Kidney (tissue), 14 donors: ENCODE data around the gene SCN4A. TPM values are rescaled to one million over a fixed set of nuclear protein-coding genes. Genes with fewer than 3 reads are reported as not detected.

Experiments
- DNase-seq, 5 donors: peaks; one replicate each; pipeline ENCODE4 v3.0.0-alpha.2; 2013 to 2020
- FAIRE-seq: peaks from 2 replicates; lab custom pipeline; 2012; peaks lifted over from hg19 to GRCh38; lab: Jason Lieb, UNC
- H3K27ac ChIP-seq, 2 donors: one replicate each; pipeline ENCODE4 v1.7.0; 2013; ENCODE audit warnings: low read depth in 2 of 2, low read length in 2 of 2, inconsistent platforms in 1 of 2
- H3K27me3 ChIP-seq: one replicate; pipeline ENCODE4 v1.7.1; 2013; ENCODE audit warnings: low read length, inconsistent platforms; ENCODE audit not compliant: control insufficient read depth, insufficient read depth
- H3K36me3 ChIP-seq, 3 donors: one replicate each; pipeline versions ENCODE4 v1.7.0 to v1.7.1; 2013; ENCODE audit warnings: low read length in 3 of 3, control low read depth in 1 of 3, inconsistent platforms in 1 of 3; ENCODE audit not compliant: insufficient read depth in 3 of 3, control insufficient read depth in 2 of 3
- H3K4me1 ChIP-seq, 3 donors: one replicate each; pipeline versions ENCODE4 v1.7.0 to v1.7.1; 2013; ENCODE audit warnings: low read length in 3 of 3, inconsistent platforms in 1 of 3, low read depth in 1 of 3; ENCODE audit not compliant: control insufficient read depth in 2 of 3, insufficient read depth in 2 of 3
- H3K4me3 ChIP-seq, 3 donors: one replicate each; pipeline versions ENCODE4 v1.7.0 to v1.8.1; 2013; ENCODE audit warnings: low read length in 3 of 3, control low read depth in 1 of 3, inconsistent platforms in 1 of 3
- H3K9ac ChIP-seq, 3 donors: one replicate each; pipeline versions ENCODE4 v1.7.0 to v1.7.1; 2013; ENCODE audit warnings: low read length in 3 of 3, control low read depth in 1 of 3, inconsistent platforms in 1 of 3
- H3K9me3 ChIP-seq, 3 donors: one replicate each; pipeline versions ENCODE4 v1.7.0 to v1.7.1; 2013; ENCODE audit warnings: low read length in 3 of 3, control low read depth in 1 of 3, inconsistent platforms in 1 of 3; ENCODE audit not compliant: control insufficient read depth in 2 of 3, insufficient read depth in 1 of 3
- CTCF ChIP-seq: IDR thresholded peaks from 3 replicates; pipeline ENCODE4 v1.5.1; 2012; ENCODE audit warnings: mild to moderate bottlenecking, moderate library complexity, borderline replicate concordance; ENCODE audit not compliant: insufficient read depth; ENCODE audit errors: extremely low read depth
- intact Hi-C: fragments of 100-400 bp; cut with DNase I; formaldehyde crosslinking; loops from one replicate; pipeline ENCODE4 v1.11.1; 2022
- polyA plus RNA-seq: library from polyadenylated mRNA; stranded (reverse); fragments of 350-450 nt; fragmentation: Illumina TruSeq; extraction: RNeasy Lipid Tissue Mini Kit (QIAGEN cat#74804); gene quantifications from one replicate; pipeline ENCODE4 v1.2.3, GENCODE V29; 2014; ENCODE audit warnings: low read depth, low replicate concordance; ENCODE audit not compliant: insufficient read depth
- total RNA-seq: library from RNA; stranded (reverse); fragmentation: NEBNext Ultra II Directional; extraction: Animal tissue kit (Norgen Biotek cat#: 25700); gene quantifications from one replicate; pipeline ENCODE4 v1.2.1, GENCODE V29; 2021
- donor health status: control.
- donor health status: control.
- donor health status: control.
- donor health status: control.
- donor health status: control.
- donor health status: DM: yes; HTN: yes; CAD: no.
- donor health status: Normal renal cell carcinoma (clear cell type).

SCN4A gene
- total and polyA plus RNA-seq, 2 donors from 2014 or later = 0.19 to 3.4 TPM

GRCh38 chr17:63969278-63969677 lies 3.4 kb downstream of the SCN4A start:
- Histone ChIP-seq H3K27me3 (no peaks in the 10 kb centered on the region), H3K36me3 (no peaks in the 10 kb centered on the region), H3K27ac (no peak overlapping the region), H3K9me3 (no peaks in the 10 kb centered on the region), H3K4me1 (no peaks in the 10 kb centered on the region), H3K9ac (no peak overlapping the region), H3K4me3 (no peak overlapping the region)
- DNase-seq (no peak), FAIRE-seq (no peak)
- intact Hi-C loops = no loop called here
- no peak for TF ChIP-seq CTCF

- DNase-seq (no peak), FAIRE-seq (no peak)
- Histone ChIP-seq H3K36me3 (no peaks in the 10 kb centered on the region), H3K9me3 (no peaks in the 10 kb centered on the region), H3K9ac (no peak overlapping the region), H3K4me3 (no peak overlapping the region), H3K27me3 (no peaks in the 10 kb centered on the region), H3K4me1 (peaks cover 0 to 2% (median 0%) of the 10 kb centered on the region in 3 donors), H3K27ac (no peak overlapping the region)
- TF ChIP-seq CTCF = no peak
- intact Hi-C loops = no loop called here
Measured at GRCh38 chr17:63967953-63968352, 4.8 kb downstream of the SCN4A start.

GRCh38 chr17:63966646-63967264 lies 6.0 kb downstream of the SCN4A start:
- FAIRE-seq = no peak
- peaks cover 0 to 2% (median 0%) of the 10 kb centered on the region in 3 donors for H3K4me1 ChIP-seq
- intact Hi-C loops = no loop called here
- no peak for TF ChIP-seq CTCF
- H3K27me3 ChIP-seq = no peaks in the 10 kb centered on the region
- H3K36me3 ChIP-seq = no peaks in the 10 kb centered on the region
- no peaks in the 10 kb centered on the region for H3K9me3 ChIP-seq
- no peak overlapping the region for H3K27ac ChIP-seq
- H3K9ac ChIP-seq = no peak overlapping the region
- no peak for DNase-seq
- H3K4me3 ChIP-seq = no peak overlapping the region

GRCh38 chr17:63963123-63963522 lies 9.6 kb downstream of the SCN4A start:
- Histone ChIP-seq H3K4me1 (peaks cover 0 to 6% (median 0%) of the 10 kb centered on the region in 3 donors), H3K27ac (peak overlapping the region; percentile 33 to 51), H3K4me3 (no peak overlapping the region), H3K9ac (no peak overlapping the region), H3K27me3 (no peaks in the 10 kb centered on the region), H3K36me3 (no peaks in the 10 kb centered on the region), H3K9me3 (no peaks in the 10 kb centered on the region)
- TF ChIP-seq CTCF = no peak
- FAIRE-seq = no peak
- peak in 1 of 5 donors; percentile 45 for DNase-seq
- intact Hi-C loops = no loop called here
